ENCODE data around the gene CFL1. TPM values are rescaled to one million over a fixed set of nuclear protein-coding genes. Genes with fewer than 3 reads are reported as not detected.

CFL1 gene
- total and polyA plus RNA-seq, 12 donors: 159 to 962 (median 320) TPM

- DNase-seq (no peak), ATAC-seq (no peak)
- peaks cover 0 to 25% (median 16%) of the 10 kb centered on the region in 9 donors for H3K36me3 ChIP-seq
- intact Hi-C loops (cut with DNase I): no loop called here
- H3K27ac ChIP-seq: no peak overlapping the region
- no peak overlapping the region for H3K4me3 ChIP-seq
- 82 to 86% methylated on average over 3 of the region's 3 CpGs for WGBS, 2 donors
- H3K9me3 ChIP-seq: peaks cover 0 to 10% (median 3%) of the 10 kb centered on the region in 11 donors
- no peak for TF ChIP-seq CTCF (IDR thresholded peaks at IDR 0.05)
- H3K27me3 ChIP-seq: no peaks in the 10 kb centered on the region
- H3K4me1 ChIP-seq: peaks cover 0 to 4% (median 0%) of the 10 kb centered on the region in 9 donors
Observed at GRCh38 chr11:65847746-65848145, 10.2 kb downstream of the CFL1 start.

- no peak for TF ChIP-seq CTCF (IDR thresholded peaks at IDR 0.05)
- Histone ChIP-seq H3K27me3 (no peaks in the 10 kb centered on the region), H3K4me3 (no peak overlapping the region), H3K27ac (no peak overlapping the region), H3K9me3 (no peaks in the 10 kb centered on the region), H3K36me3 (no peaks in the 10 kb centered on the region), H3K4me1 (no peaks in the 10 kb centered on the region)
- 88 to 89% methylated on average over 10 of the region's 10 CpGs for WGBS, 2 donors
- DNase-seq (no peak), ATAC-seq (no peak)
- intact Hi-C loops (cut with DNase I): no loop called here
Observed at GRCh38 chr11:65844231-65844872, 13.6 kb downstream of the CFL1 start.

- H3K9me3 ChIP-seq: no peaks in the 10 kb centered on the region
- ATAC-seq: no peak
- no peak for DNase-seq
- H3K27ac ChIP-seq: no peak overlapping the region
- H3K4me3 ChIP-seq: no peak overlapping the region
- intact Hi-C loops (cut with DNase I): no loop called here
- no peaks in the 10 kb centered on the region for H3K4me1 ChIP-seq
- no peak for TF ChIP-seq CTCF (IDR thresholded peaks at IDR 0.05)
- 93 to 97% methylated on average over 3 of the region's 3 CpGs for WGBS, 2 donors
- no peaks in the 10 kb centered on the region for H3K36me3 ChIP-seq
- H3K27me3 ChIP-seq: no peaks in the 10 kb centered on the region
Observed at GRCh38 chr11:65843811-65844210, 14.2 kb downstream of the CFL1 start.

- no peak overlapping the region for H3K27ac ChIP-seq
- DNase-seq (no peak), ATAC-seq (no peak)
- no peaks in the 10 kb centered on the region for H3K9me3 ChIP-seq
- no peaks in the 10 kb centered on the region for H3K36me3 ChIP-seq
- no peaks in the 10 kb centered on the region for H3K4me1 ChIP-seq
- intact Hi-C loops (cut with DNase I): no loop called here
- no peaks in the 10 kb centered on the region for H3K27me3 ChIP-seq
- 97 to 98% methylated on average over 4 of the region's 4 CpGs for WGBS, 2 donors
- H3K4me3 ChIP-seq: no peak overlapping the region
- no peak for TF ChIP-seq CTCF (IDR thresholded peaks at IDR 0.05)
Observed at GRCh38 chr11:65842144-65842543, 15.8 kb downstream of the CFL1 start.
